GM06990 (cell line): ENCODE results near the gene ST8SIA6.
"Not testable (repeated sequence)": the region's sequence is repeated elsewhere in the genome, so short reads cannot be mapped to it uniquely, and the experiment has no call there.

ENCODE experiments used
- DNase-seq: peaks from one replicate; pipeline ENCODE4 v3.0.0-alpha.2; 2011; ENCODE audit not compliant: insufficient read length; ENCODE audit errors: extremely low read depth
- H3K27me3 ChIP-seq: replicated peaks from 2 replicates; pipeline ENCODE4 v1.6.0; 2011; ENCODE audit warnings: low read length; ENCODE audit not compliant: control insufficient read depth, insufficient read depth
- H3K36me3 ChIP-seq: 2 replicates; pipeline ENCODE4 v1.5.1; 2011; ENCODE audit warnings: low read length; ENCODE audit not compliant: control insufficient read depth, insufficient read depth
- H3K4me3 ChIP-seq: replicated peaks from 2 replicates; pipeline ENCODE4 v1.5.1; 2011; ENCODE audit warnings: low read depth, mild to moderate bottlenecking, control low read depth, low read length
- TF ChIP-seq, protein P1 (sequence below): IDR thresholded peaks from 2 replicates; pipeline ENCODE4 v1.5.1; 2011; ENCODE audit warnings: low read length, control low read depth, mild to moderate bottlenecking, inconsistent platforms; ENCODE audit not compliant: insufficient read depth, poor library complexity, severe bottlenecking

Gene ST8SIA6, protein sequence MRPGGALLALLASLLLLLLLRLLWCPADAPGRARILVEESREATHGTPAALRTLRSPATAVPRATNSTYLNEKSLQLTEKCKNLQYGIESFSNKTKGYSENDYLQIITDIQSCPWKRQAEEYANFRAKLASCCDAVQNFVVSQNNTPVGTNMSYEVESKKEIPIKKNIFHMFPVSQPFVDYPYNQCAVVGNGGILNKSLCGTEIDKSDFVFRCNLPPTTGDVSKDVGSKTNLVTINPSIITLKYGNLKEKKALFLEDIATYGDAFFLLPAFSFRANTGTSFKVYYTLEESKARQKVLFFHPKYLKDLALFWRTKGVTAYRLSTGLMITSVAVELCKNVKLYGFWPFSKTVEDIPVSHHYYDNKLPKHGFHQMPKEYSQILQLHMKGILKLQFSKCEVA

DNA sequence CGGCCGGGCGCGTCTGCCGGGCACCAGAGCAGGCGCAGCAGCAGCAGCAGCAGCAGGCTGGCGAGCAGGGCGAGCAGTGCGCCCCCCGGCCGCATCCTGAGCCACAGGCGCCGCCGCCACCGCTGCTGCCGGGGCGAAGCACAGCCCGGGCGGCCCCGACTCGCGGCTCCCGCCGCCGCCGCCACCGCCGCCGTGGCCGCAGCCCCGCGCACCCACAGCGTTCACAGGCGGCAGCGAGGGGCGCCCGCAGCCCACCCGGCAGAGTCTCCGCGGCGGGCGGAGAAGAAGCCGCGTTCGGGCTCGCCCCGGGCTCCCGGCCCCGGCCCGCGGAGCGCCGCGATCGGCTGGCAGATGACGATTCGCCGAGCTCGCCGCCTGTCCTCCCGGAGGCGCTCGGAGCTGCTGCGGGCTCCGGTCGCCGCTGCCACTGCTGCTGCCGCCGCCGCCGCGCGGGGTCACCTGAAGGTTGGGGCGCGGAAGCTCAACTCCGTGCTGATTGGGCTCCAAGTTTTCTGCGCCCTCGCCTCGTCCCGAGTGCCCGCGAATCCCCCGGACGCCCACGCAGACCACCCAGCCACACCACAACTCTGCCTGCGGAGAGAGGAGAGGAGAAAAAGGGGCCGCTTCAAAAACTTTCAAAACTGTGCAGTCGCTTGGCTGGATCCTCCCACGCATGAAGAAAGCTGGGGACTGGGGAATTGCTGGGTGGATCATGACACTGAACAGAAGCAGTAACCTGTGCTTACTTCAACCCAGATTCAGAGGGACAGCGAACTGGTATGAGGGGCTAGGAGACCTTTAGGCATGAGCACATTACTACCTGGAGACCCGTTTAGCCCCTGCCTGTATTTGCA, at the start of gene ST8SIA6:
TSS of gene ST8SIA6 (minus strand) at position 435 of the 854 bp plus-strand sequence. CDS start at position 95, 340 bp downstream.
- TF ChIP-seq, protein P1, sequence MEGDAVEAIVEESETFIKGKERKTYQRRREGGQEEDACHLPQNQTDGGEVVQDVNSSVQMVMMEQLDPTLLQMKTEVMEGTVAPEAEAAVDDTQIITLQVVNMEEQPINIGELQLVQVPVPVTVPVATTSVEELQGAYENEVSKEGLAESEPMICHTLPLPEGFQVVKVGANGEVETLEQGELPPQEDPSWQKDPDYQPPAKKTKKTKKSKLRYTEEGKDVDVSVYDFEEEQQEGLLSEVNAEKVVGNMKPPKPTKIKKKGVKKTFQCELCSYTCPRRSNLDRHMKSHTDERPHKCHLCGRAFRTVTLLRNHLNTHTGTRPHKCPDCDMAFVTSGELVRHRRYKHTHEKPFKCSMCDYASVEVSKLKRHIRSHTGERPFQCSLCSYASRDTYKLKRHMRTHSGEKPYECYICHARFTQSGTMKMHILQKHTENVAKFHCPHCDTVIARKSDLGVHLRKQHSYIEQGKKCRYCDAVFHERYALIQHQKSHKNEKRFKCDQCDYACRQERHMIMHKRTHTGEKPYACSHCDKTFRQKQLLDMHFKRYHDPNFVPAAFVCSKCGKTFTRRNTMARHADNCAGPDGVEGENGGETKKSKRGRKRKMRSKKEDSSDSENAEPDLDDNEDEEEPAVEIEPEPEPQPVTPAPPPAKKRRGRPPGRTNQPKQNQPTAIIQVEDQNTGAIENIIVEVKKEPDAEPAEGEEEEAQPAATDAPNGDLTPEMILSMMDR: no peak
- H3K27me3 ChIP-seq: no peaks in the 10 kb centered on the region; the same call in none of the 2 replicates
- peak within 1 kb of the TSS; percentile 24; the same call in 1 of the 2 replicates for H3K4me3 ChIP-seq
- H3K36me3 ChIP-seq: no peaks in the 10 kb centered on the region
- peak; percentile 31 for DNase-seq

DNA sequence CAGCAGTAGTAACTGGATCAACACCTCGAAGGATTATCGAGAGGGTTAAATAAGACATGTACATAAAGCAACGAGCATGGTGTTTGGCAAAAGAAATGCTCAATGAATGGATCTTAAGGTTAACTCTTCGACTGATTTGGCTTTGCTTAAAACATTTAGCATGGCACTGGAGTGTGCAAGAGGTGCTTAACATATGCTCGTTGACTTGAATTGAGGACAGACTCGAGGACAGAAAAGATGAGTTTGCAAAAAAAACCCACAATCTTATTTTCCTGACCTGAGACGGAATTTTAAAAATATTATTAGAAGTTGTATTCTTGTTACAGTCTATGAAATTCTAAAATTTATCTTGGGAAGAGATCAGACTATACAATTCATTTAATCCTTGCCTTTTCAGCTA, 49.4 kb upstream of the ST8SIA6 start:
- no peaks in the 10 kb centered on the region for H3K36me3 ChIP-seq
- no peaks in the 10 kb centered on the region for H3K27me3 ChIP-seq
- TF ChIP-seq, protein P1: no peak
- no peak overlapping the region for H3K4me3 ChIP-seq
- no peak for DNase-seq

DNA sequence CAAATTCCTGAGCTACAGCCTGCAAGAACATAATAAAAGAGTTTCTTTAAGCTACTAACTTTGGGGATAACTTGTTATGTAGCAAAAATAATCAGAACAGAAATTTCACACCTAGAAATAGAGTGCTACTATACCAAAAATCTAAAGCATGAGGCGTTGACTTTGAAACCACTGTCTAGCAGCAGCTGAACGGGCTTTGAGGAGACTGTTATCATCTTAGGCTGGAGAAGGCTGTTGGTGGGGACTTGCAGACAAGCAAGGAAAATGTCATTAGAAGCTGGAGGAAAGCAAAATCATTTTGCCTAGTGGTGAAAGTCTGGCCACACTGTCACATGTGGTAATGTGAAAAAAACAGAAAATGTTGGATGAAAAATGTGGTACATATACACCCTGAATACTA, 48.4 kb upstream of the ST8SIA6 start:
- TF ChIP-seq, protein P1: no peak
- no peak for DNase-seq
- Histone ChIP-seq H3K4me3 (no peak overlapping the region), H3K27me3 (no peaks in the 10 kb centered on the region), H3K36me3 (no peaks in the 10 kb centered on the region)

DNA sequence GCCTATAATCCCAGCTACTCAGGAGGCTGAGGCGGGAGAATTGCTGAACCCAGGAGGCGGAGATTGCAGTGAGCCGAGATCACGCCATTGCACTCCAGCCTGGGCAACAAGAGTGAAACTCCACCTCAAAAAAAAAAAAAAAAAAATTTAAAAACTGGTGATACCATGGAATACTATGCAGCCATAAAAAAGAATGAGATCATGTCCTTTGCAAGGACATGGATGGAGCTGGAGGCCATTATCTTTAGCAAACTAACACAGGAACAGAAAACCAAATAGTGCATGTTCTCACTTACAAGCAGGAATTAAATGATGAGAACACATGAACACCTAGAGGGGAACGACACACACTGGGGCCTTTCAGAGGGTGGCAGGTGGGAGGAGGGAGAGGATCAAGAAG, 44.6 kb upstream of the ST8SIA6 start:
- not testable (repeated sequence) for H3K27me3 ChIP-seq, DNase-seq, H3K36me3 ChIP-seq, H3K4me3 ChIP-seq

DNA sequence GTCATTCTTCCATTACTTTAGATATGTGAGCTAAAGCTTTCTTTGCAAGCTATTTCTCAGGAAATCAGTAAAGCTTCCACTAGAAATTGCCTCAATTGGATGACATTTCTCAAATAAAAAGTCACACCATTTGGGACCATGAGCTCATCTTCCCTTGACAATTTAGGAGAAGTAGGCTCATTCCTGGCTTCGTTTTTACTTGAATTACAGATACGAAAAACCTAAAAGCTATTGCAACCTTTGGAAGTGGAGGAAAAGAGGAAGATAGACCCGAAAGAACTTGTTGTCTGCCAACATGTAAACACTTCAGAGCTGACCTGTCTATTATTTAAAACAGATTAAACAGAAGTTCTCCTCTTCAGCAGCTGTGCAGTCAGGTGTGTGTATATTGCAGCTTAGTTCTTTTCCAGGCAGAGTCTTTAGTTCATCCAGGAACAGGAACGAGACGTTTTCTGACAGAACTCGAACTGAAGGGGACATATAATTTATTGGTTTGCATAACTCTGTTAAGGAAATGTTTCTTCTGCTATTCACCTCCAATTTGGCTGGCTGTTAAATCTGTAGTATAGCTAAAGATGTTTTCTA, 43.1 kb upstream of the ST8SIA6 start:
- Histone ChIP-seq H3K4me3 (no peak overlapping the region), H3K27me3 (no peaks in the 10 kb centered on the region), H3K36me3 (no peaks in the 10 kb centered on the region)
- TF ChIP-seq, protein P1: no peak
- no peak for DNase-seq

DNA sequence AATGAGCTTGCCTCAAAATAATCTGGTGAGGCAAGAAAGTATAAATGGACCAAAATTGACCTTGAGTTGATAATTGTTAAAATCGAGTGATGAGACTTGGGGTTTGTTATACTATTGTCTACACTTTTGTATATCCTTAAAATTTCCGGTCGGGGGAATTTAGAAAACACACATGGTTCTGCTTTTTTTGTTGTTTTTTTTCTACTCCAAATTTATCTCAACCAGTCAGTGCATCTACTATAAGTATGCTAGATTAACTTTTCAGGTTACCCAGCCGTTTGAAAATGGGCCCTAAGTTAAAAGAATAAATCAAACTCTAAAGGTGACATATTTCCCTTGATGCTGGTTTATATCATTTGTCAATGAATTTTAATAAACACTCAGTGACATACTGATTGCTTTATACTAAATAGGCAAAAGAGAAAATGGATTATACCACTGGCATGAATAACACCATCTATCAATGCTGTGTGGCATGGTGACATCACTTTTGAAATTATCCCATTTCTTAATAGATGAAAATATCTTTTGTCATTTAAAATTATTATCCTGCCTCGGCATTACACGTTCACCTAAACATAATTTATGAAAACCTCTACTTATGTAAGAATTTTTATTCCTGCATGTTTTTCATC, 40.3 kb upstream of the ST8SIA6 start:
- TF ChIP-seq, protein P1: no peak
- no peak for DNase-seq
- Histone ChIP-seq H3K27me3 (no peaks in the 10 kb centered on the region), H3K36me3 (no peaks in the 10 kb centered on the region), H3K4me3 (no peak overlapping the region)
